HG03025 (cell line): ENCODE data around the gene IL2RA.
"Not testable (repeated sequence)": the region's sequence is repeated elsewhere in the genome, so short reads cannot be mapped to it uniquely, and the experiment has no call there.

Experiments used
- ATAC-seq: cut with Tn5 transposase; IDR thresholded peaks from one replicate; pipeline ENCODE4 v1.9.1; 2021; ENCODE audit warnings: mild to moderate bottlenecking, moderate library complexity; ENCODE audit not compliant: unreplicated experiment, low FRiP score

IL2RA gene

DNA sequence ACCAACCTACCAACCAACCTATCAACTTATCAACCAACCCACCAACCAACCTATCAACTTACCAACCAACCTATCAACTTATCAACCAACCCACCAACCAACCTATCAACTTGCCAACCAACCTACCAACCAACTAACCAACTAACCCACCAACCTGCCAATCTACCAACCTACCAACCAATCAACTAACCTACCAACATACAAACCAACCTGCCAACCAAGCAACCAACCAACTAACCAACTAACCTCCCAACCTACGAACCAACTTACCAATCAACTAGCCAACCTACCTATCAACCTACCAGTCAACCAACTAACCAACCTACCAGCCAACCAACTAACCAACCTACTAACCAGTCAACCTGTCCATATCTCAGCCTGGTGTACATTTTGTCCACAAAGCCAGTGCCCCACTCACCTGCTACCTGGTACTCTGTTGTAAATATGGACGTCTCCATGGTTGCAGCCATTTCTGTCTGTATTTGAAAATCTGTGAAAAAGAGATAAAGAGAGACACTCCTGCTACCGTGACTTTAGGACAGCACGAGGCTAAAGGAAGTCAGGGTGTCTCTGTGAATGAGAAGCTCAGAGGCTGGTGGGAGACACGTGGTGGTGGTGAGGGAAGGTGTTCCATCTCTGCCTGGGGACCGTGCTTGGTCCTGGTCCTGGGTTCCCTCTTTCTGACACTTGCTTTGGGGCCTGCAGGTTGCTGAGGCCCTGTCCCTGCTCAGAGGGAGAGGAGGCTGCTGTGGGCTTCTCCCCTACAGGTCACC, 43.0 kb downstream of the IL2RA start:
- no peak for ATAC-seq

DNA sequence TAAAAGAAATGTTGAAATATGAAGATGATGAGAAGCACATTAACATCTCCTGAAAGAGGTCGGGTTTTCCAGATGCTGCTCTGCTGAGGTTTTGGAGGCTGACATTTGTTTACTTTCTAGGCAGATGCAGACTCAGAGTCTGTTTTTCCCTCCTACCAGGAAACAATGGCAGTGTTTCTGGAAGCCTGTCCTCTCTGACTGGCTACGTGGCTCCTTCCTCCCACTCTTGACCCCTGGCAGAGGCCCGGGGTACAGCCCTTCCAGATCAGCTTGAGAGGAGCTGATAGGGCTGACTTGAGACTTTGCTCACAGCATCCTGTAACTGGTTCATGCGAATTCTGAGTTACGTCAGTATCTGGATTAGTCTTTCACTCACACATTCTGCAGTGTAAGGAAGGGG, 43.7 kb downstream of the IL2RA start:
- ATAC-seq, result no peak

DNA sequence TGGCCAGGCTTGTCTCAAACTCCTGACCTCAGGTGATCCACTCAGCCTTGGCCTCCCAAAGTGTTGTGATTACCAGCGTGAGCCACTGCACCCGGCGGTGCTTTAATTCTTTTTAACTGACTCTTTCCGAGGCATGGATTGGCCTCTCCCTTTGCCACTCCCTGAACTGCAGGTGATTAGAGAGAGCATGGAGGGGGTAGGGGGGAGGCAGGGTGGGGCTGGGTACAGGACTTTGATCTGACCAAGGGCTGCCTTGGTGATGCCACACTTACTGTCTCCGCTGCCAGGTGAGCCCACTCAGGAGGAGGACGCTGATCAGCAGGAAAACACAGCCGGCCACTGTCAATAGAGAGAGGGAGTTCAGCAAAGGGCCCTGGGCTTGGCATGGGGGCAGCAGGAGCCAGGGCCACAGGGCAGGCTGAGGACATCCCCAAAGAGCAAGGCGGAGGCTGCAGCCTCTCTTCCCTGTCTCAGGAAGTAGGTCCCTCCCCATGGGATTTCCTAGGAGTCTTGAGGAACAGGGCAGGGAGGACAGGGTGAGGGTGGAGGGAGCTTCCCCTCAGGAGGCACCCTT, 44.3 kb downstream of the IL2RA start:
- no peak for ATAC-seq

DNA sequence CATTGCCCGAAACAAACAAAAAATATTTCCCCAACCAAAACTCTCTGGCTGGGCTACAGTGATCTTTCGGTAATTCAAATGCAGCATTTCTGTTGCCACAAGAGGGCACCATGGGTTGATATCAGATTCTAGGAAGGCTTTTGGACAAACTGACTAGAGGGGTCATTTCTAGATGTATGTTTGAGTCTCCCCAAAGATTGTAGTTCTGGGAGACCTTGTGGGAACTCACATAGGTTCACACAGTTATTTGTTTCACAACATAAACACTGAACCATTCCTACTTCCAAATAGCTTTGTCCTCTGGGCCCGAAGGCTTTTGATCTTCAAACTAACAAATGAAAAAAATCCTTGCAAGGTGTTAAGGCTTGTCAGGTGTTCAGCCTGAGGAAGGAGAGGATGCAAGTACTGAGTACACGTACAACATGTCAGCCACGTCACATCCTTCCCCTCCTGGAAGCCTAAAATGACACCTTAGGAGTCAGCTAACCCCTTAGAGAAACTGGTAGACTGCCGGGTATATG, 47.9 kb downstream of the IL2RA start:
- no peak for ATAC-seq

DNA sequence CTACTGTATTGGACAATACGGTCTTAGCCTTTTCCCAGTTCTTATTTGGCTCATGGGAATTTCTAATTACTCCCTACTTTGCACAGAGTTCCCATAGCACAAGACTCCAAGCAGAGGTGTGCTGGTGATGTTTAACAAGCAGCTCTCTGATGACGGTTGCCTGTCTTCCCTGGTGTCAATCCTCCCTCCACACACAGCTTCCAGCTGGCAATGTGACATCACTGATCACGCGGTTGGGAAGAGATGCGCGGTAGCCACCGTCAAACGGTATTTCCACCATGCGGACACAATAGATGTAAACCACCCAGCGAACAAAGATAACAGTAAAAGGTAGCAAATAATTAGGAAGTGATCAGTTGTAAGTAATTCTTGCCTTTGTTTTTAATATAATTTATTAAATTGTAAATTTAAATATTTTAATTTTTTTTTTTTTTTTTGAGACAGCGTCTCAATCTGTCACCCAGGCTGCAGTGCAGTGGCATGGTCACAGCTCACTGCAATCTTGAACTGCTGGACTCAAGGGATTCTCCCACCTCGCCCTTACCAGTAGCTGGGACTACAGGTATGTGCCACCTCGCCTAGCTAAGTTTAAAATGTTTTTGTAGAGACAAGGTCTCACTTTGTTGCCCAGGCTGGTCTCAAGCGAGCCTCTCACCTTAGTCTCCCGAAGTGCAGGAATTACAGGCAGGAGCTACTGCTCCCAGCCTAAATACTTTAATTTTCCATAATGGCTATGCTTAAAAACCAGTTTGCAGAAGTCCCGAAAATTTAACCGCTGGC, 48.6 kb downstream of the IL2RA start:
- ATAC-seq, result no peak

DNA sequence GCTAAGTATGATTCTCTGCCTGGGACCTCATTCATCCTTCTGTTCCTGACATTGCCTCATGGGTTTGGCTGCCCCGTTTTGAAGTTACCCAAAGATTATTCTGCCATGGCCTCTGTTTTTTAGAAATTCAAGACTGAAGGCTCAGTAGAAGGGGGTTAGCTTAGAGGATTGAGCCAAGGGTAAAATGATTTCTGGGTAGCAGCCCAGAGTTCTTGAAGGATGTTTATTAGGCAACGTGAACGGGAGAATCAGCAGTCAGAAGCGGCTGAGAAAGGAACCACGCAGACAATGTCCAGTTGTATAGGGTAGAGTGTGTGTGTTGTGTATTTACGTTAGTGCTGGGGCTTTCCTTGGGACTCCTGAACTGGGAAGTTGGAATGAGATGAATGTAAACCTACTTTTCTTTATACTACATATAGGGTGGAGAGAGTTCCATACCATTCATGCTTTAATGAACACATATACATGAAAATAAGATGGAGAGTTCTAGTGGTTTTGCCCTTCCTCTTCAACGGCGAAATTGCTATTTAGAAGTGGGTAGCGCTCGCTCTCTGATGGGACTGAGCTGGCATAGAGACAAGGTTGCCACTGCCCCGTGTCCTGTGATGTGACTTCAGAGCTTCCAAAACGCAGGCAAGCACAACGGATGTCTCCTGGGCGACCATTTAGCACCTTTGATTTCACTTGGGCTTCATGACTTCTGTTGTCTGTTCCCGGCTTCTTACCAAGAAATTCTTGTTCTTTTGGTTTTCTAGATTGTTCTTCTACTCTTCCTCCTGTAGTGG, 49.9 kb downstream of the IL2RA start:
- ATAC-seq, result no peak

DNA sequence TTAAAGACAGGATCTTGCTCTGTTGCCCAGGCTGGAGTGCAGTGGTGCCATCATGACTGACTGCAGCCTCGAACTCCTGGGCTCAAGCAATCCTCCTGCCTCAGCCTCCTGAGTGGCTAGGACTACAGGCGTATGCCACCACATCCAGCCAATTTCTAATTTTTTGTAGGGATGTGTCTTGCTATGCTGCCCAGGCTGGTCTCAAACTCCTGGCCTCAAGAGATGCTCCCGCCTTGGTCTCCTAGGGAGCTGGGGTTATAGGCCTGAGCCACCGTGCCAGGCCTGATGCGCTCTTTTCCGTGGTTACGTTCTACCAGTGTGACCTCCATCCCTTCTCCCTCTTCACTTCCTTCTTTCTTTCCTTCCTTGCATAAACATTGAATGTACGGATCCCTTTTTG, 50.6 kb downstream of the IL2RA start:
- ATAC-seq, result no peak

DNA sequence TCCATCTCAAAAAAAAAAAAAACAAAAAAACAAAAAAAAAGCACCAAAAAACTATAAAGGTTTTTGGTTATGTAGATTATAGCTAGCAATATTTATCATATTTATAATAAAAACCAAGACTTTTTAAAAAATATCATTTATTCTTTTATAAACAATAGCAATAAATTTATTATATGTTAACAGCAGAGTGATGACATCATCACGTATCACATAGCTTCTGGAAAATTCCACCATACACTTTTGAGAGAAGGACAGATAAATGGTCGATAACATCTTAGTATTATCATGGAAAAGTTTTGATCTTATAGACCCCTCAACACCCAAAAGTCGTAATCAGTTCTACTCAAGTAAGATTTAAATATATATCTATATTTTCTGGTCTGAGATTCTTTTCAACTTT, 51.6 kb downstream of the IL2RA start:
- no peak for ATAC-seq

DNA sequence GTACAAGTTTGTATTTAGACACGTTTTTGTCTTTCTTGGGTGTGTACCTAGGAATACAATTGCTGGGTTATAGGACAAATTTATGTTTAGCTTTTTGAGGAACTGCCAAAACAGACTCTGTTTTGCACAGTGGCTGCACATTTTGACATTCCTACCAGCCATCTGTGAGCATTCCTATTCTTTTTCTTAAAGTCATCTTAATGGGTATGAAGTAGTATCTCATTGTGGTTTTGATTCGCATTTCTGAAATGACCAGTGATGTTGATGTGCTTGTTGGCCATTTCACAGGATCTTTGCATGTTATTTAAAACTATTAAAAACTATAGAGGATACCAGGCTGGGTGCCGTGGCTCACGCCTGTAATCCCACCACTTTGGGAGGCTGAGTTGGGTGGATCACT, 52.2 kb downstream of the IL2RA start:
- no peak for ATAC-seq

DNA sequence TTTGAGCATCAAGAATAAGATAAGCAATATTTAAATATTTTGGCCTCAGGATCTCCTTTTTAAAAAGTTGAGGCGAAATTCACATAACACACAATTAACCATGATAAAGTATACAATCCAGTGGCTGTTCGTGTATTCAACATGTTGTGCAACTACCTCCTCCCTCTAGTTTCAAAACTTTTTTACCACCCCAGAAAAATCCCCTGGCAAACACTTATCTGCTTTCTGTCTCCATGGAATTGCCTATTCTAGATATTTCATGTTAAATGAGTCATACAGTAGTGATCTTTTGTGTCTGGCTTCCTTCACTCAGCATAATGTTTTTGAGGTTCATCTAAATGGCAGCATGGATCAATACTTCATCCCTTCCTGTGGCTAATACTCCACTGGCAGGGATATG, 53.0 kb downstream of the IL2RA start:
- ATAC-seq, result no peak

DNA sequence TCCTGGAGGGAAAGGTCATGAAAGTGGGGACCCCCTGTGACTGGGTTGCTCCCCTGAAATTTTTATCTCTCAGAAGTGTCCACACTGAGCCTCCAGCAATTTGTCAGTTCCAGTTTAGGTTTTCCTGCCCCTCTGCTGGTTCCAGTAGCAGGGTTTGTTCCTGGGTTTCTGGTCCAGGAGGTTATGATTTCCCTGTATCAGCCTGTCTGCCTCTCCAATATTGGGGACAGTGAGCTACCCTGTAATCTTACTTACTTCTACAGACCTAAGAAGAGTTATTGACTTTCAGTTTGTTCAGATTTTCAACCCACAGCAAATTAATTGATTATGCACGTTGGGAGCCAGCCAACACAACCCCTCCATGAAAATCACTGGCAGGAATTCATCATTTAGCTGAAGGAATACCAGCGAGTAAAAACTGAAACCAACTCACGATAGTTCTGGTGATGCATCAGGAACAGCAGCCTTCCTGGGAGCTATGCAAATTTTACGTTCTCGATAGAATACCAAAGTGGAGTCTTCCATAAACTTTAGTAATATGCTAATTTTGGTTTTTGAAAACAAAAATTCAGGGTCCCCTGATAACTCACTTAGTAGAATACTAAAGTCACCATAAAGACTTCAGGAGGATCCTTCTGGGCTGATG, 53.5 kb downstream of the IL2RA start:
- no peak for ATAC-seq

DNA sequence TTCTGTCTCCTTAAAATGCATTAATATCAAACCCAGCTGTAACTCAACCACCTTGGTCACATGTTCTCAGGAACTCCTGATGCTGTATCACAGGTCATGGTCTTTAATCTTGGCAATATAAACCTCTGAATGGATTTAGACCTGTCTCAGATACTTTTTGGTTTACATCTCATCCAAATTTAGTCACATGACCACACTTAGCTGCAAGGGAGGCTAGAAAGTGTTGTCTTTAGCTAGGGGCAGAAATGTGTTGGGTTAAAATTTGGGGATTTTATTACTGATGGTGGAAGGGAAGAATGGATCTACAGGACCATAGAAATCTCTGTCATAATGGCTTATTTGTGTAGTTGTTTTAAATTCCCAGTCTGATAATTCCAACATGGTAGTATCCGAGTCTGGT, 55.2 kb downstream of the IL2RA start:
- ATAC-seq, result no peak

DNA sequence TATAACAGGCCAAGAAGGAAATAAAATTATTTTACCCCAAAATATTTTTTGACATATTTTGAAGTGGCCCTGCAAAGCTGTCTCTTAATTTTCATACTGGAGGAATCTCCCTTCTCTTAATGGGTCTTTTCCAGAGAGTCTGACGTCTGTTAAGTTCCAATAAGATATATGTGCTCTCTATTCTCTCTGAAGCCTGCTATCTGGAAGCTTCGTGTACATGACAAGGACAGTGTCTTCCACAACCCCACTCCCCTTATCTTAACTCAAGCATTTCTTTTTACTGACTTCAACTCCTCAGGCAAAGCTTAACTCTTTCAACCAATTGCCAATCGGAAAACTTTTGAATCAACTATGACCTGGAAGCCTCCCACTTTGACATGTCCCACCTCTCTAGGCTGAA, 55.6 kb downstream of the IL2RA start:
- no peak for ATAC-seq

DNA sequence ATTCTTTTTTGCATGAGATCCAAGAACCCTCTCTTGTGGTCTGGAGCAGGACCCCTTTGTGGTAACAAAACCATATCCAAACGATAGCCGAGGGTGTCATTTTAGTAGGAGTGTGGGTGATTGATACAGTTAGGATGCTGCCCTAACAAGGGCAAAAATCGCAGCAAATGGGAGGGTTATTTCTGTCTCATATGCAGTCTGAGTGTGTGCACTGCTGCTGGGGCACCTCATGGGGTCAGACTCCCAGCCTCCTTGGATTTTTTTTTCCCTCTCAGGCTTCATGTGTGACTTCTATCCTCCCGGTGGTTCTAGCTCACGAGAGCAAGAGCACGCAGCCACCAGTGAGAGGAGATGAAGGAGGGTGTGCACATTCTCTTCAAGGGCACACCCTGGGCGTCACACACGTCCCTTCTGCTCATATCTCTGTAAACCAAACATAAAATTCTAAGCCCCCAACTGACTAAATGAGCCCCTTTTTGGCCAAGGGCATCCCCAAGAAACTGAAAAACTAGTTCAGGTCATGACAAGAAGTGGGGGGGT, 56.2 kb downstream of the IL2RA start:
- no peak for ATAC-seq

DNA sequence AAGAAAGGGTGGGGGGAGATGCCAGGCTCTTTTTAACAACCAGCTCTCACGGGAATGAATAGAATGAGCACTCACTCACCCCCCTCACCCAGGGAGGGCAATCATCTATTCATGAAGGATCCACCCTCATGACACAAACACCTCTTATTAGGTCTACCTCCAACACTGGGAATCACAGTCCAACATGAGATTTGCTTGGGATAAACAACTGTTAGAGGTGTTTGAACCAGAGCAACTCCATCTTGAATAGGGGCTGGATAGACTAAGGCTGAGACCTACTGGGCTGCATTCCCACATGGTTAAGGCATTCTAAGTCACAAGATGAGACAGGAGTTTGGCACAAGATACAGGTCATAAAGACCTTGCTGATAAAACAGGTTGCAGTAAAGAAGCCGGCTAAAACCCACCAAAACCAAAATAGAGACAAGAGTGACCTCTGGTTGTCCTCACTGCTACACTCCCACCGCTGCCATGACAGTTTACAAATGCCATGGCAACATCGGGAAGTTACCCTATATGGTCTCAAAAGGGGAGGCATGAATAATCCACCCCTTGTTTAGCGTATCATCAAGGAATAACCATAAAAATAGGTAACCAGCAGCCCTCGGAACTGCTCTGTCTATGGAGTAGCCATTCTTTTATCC, 56.9 kb downstream of the IL2RA start:
- ATAC-seq, result not testable (repeated sequence)

DNA sequence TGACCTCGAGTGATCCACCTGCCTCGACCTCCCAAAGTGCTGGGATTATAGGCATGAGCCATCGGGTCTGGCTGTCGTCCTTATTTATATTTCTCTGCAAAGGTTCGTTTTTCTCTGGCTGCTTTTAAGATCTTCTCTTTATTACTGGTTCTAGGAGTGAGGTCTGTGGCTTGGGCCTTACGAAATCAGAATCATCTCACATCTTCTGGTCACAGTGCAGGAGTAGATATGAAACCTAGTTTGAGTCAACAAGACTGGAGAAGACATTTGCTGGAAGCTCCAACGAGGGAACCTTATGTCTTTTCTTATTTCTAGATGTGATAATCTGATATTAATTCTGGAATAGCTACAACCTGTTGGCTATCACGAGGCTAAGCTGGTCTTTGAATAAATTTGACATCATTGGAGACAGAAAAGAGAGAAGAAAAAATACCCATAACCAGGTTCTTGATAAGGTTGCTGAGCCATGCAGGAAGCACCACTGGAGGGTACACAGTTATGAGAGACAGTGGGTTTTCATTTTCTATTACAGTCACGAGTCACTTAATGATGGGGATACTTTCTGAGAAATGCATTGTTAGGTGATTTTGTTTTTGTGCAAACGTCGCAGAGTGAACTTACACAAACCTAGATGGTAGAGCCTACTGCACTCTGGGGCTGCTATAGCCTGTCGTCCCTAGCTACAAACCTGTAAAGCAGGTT, 59.2 kb downstream of the IL2RA start:
- ATAC-seq, result no peak

DNA sequence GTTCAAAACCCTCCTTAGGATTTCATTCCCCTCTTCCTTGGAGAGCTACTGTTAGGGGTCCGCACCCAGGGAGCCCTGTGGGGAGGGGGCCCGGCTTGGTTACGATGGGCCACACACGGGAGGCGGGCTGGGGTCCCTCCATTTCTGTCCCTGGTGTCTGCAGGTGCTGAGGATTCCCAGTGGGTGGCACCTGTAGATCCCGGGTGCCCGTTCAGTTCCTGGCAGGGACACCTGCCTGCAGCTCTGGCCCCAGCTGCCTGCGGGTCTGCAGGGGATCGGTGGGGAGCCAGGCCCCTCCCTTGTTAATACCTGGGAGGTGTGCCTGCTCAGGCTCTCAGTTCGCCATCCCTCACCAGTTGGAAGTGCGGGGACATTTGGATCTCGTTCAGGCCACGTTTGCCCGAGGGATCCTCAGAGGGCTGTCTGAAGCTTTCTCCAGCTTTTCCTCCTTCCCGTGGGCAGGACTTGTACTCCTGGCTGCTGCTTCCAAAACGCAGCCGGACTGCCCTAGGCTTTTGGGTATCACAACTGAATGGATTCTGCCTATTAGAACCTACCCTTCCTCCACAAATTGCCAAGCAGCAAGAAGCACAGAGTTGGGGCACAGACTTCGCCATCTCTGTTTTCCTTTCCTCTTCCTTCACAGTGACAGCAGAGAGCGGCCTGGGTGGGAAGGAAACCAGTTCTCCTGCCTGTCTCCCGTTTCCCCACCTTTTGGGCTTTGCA, 62.6 kb downstream of the IL2RA start:
- no peak for ATAC-seq

DNA sequence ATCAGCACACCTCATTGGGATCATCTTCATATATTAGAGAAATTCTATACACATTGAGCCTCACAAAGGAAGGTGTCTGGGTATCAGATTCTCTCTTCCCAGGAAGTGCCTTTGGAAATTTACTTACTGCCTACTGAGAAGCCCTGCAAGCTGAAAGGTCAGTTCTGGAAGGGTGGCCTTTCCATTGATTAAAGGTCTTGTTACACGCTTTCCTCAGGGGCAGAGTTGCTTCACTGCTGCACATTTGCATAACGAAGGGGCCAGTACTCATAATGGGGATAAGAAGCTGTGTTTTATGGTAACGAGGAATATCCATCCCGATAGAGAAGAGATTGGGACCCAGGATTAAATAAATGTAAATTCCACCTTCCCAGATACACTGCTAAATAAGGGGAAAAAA, 65.5 kb downstream of the IL2RA start:
- ATAC-seq, result no peak
